NT2/D1 (cell line): ENCODE results near the gene RAB15.

Experiments used
- SUZ12 ChIP-seq: IDR thresholded peaks from 2 replicates; pipeline ENCODE4 v1.6.1; 2011; ENCODE audit not compliant: insufficient read length, insufficient read depth; ENCODE audit errors: extremely low read depth
- YY1 ChIP-seq: IDR thresholded peaks from 2 replicates; pipeline ENCODE4 v1.6.1; 2011; ENCODE audit not compliant: insufficient read length, insufficient read depth
- ZNF274 ChIP-seq: IDR thresholded peaks from 2 replicates; pipeline ENCODE4 v1.6.1; 2011; ENCODE audit warnings: mild to moderate bottlenecking, low read depth, low read length

DNA sequence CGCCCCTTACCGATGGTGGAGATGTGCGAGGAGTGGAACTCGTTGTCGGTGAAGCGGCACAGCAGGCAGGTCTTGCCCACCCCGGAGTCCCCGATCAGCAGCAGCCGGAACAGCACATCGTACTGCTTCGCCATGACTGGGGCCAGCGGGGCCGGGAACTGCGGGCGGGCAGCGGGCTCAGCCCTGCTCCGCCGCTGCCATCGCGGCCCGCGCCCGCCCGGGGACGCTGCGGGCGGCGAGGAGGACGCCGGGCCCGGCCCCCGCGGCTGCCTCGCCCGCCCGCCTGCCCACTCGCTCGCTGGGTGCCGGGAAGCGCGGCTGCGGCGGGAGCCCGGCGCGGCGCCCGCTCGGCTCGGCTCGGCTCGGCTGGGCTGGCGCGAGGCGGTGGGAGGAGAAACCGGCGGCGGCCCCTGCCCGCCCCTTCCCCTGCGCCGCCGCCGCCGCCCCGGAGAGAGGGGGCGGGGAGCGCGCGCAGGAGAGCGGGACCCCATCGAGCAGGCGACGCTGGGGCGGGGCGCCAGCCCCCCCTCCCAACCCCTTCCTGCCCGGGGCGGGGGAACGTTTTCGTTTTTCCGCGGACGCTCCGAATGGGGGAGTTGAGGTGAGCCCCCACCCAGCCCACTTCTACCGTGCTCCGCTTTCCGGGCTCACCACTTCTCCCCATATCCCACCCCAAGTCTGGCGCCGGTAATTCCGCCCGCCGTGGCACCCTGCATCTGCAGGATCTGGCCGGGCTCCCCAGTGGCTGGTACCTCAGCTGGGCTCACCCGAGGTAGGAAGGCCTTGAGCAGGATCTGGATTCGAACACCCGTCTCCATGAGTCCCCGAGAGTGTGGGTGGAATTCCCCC, at the start of gene RAB15:
- TF ChIP-seq ZNF274 (no peak), YY1 (no peak), SUZ12 (no peak)
